Kidney (tissue), 22 donors: Measurements from ENCODE around the gene CAT. TPM values are rescaled to one million over a fixed set of nuclear protein-coding genes. Genes with fewer than 3 reads are reported as not detected.

Source experiments
- DNase-seq, 5 donors: peaks; one replicate each; pipeline ENCODE4 v3.0.0-alpha.2; 2013 to 2020
- FAIRE-seq: peaks from 2 replicates; lab custom pipeline; 2012; peaks lifted over from hg19 to GRCh38; lab: Jason Lieb, UNC
- H3K27ac ChIP-seq, 2 donors: one replicate each; pipeline ENCODE4 v1.7.0; 2013; ENCODE audit warnings: low read depth in 2 of 2, low read length in 2 of 2, inconsistent platforms in 1 of 2
- H3K27me3 ChIP-seq: one replicate; pipeline ENCODE4 v1.7.1; 2013; ENCODE audit warnings: low read length, inconsistent platforms; ENCODE audit not compliant: control insufficient read depth, insufficient read depth
- H3K36me3 ChIP-seq, 3 donors: one replicate each; pipeline versions ENCODE4 v1.7.0 to v1.7.1; 2013; ENCODE audit warnings: low read length in 3 of 3, control low read depth in 1 of 3, inconsistent platforms in 1 of 3; ENCODE audit not compliant: insufficient read depth in 3 of 3, control insufficient read depth in 2 of 3
- H3K4me1 ChIP-seq, 3 donors: one replicate each; pipeline versions ENCODE4 v1.7.0 to v1.7.1; 2013; ENCODE audit warnings: low read length in 3 of 3, inconsistent platforms in 1 of 3, low read depth in 1 of 3; ENCODE audit not compliant: control insufficient read depth in 2 of 3, insufficient read depth in 2 of 3
- H3K4me3 ChIP-seq, 3 donors: one replicate each; pipeline versions ENCODE4 v1.7.0 to v1.8.1; 2013; ENCODE audit warnings: low read length in 3 of 3, control low read depth in 1 of 3, inconsistent platforms in 1 of 3
- H3K9ac ChIP-seq, 3 donors: one replicate each; pipeline versions ENCODE4 v1.7.0 to v1.7.1; 2013; ENCODE audit warnings: low read length in 3 of 3, control low read depth in 1 of 3, inconsistent platforms in 1 of 3
- H3K9me3 ChIP-seq, 3 donors: one replicate each; pipeline versions ENCODE4 v1.7.0 to v1.7.1; 2013; ENCODE audit warnings: low read length in 3 of 3, control low read depth in 1 of 3, inconsistent platforms in 1 of 3; ENCODE audit not compliant: control insufficient read depth in 2 of 3, insufficient read depth in 1 of 3
- intact Hi-C: fragments of 100-400 bp; cut with DNase I; formaldehyde crosslinking; loops from one replicate; pipeline ENCODE4 v1.11.1; 2022
- long read RNA-seq, 10 donors: library from polyadenylated mRNA in 1 of 10; unstranded in 1 of 10; transcript quantifications; one replicate each; pipeline ENCODE4 v2.0.0 and lab custom pipeline, GENCODE V29; 2021 to 2026
- polyA plus RNA-seq: library from polyadenylated mRNA; stranded (reverse); fragments of 350-450 nt; fragmentation: Illumina TruSeq; extraction: RNeasy Lipid Tissue Mini Kit (QIAGEN cat#74804); gene quantifications from one replicate; pipeline ENCODE4 v1.2.3, GENCODE V29; 2014; ENCODE audit warnings: low read depth, low replicate concordance; ENCODE audit not compliant: insufficient read depth
- total RNA-seq: library from RNA; stranded (reverse); fragmentation: NEBNext Ultra II Directional; extraction: Animal tissue kit (Norgen Biotek cat#: 25700); gene quantifications from one replicate; pipeline ENCODE4 v1.2.1, GENCODE V29; 2021
- TF ChIP-seq, protein P1 (sequence below): IDR thresholded peaks from 3 replicates; pipeline ENCODE4 v1.5.1; 2012; ENCODE audit warnings: mild to moderate bottlenecking, moderate library complexity, borderline replicate concordance; ENCODE audit not compliant: insufficient read depth; ENCODE audit errors: extremely low read depth
- donor health status: control.
- donor health status: control.
- donor health status: control.
- donor health status: control.
- donor health status: control.
- donor health status: DM: yes; HTN: yes; CAD: no.
- donor health status: Normal renal cell carcinoma (clear cell type).

Gene CAT
- 84.4 TPM for total RNA-seq
- polyA plus RNA-seq, result 208 TPM
- long read RNA-seq, donor 1, transcript CAT-201 (13 exons, 2,302 nt), result major isoform, 14 of 32 reads
- long read RNA-seq, donor 1, partial matches to known transcripts, result 15 of 32 reads
- long read RNA-seq, donor 1, other reads (novel, unspliced or antisense), result 0 of 32 reads
- long read RNA-seq, donor 2, transcript CAT-201 (13 exons, 2,302 nt), result major isoform, 61 of 80 reads
- long read RNA-seq, donor 2, partial matches to known transcripts, result 11 of 80 reads
- long read RNA-seq, donor 2, other reads (novel, unspliced or antisense), result 5 of 80 reads
- long read RNA-seq, donor 3, transcript CAT-201 (13 exons, 2,302 nt), result major isoform, 51 of 75 reads
- long read RNA-seq, donor 3, partial matches to known transcripts, result 20 of 75 reads
- long read RNA-seq, donor 3, other reads (novel, unspliced or antisense), result 0 of 75 reads
- long read RNA-seq, donor 4, transcript CAT-201 (13 exons, 2,302 nt), result major isoform, 45 of 73 reads
- long read RNA-seq, donor 4, partial matches to known transcripts, result 21 of 73 reads
- long read RNA-seq, donor 4, other reads (novel, unspliced or antisense), result 5 of 73 reads
- long read RNA-seq, donor 5, partial matches to known transcripts, result 0 of 4 reads
- long read RNA-seq, donor 5, other reads (novel, unspliced or antisense), result 0 of 4 reads
- long read RNA-seq, donor 6, transcript CAT-201 (13 exons, 2,302 nt), result major isoform, 50 of 107 reads
- long read RNA-seq, donor 6, partial matches to known transcripts, result 53 of 107 reads
- long read RNA-seq, donor 6, other reads (novel, unspliced or antisense), result 0 of 107 reads
- long read RNA-seq, donor 7, transcript CAT-201 (13 exons, 2,302 nt), result major isoform, 62 of 76 reads
- long read RNA-seq, donor 7, partial matches to known transcripts, result 11 of 76 reads
- long read RNA-seq, donor 7, other reads (novel, unspliced or antisense), result 3 of 76 reads
- long read RNA-seq, donor 8, transcript CAT-201 (13 exons, 2,302 nt), result major isoform, 17 of 26 reads
- long read RNA-seq, donor 8, partial matches to known transcripts, result 8 of 26 reads
- long read RNA-seq, donor 8, other reads (novel, unspliced or antisense), result 0 of 26 reads
- long read RNA-seq, donor 9, transcript CAT-201 (13 exons, 2,302 nt), result major isoform, 13 of 15 reads
- long read RNA-seq, donor 9, partial matches to known transcripts, result 0 of 15 reads
- long read RNA-seq, donor 9, other reads (novel, unspliced or antisense), result 0 of 15 reads
- long read RNA-seq, donor 10, transcript CAT-201 (13 exons, 2,302 nt), result major isoform, 46 of 59 reads
- long read RNA-seq, donor 10, partial matches to known transcripts, result 11 of 59 reads
- long read RNA-seq, donor 10, other reads (novel, unspliced or antisense), result 0 of 59 reads

DNA sequence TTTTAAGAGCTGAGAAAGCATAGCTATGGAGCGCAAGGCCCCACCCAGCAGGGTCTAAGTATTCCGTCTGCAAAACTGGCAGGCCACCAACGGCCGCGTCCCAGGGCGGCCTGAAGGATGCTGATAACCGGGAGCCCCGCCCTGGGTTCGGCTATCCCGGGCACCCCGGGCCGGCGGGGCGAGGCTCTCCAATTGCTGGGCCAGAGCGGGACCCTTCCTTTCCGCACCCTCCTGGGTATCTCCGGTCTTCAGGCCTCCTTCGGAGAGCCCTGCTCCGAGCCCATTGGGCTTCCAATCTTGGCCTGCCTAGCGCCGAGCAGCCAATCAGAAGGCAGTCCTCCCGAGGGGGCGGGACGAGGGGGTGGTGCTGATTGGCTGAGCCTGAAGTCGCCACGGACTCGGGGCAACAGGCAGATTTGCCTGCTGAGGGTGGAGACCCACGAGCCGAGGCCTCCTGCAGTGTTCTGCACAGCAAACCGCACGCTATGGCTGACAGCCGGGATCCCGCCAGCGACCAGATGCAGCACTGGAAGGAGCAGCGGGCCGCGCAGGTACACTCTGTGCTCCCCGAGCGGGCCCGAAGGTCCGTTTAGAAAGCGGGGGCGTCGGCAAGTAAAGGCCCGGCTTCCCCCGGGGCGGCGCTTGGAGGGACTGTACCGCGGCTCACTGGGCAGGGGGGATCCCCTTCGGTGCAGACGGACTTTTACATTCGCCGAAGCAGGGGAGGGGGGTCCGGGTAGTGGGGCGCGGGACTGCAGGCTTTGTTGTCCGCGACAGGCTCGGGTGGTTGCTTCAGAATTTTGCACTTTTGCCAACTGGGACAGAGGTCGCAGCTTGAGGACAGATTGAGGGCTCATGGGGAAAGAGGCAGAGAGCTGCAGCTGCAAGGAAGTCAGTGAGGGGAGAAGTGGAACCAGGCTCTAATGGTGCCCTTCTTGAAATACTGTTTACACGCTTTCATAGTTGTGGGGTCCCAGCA, at the start of gene CAT:
Gene CAT, plus strand, starts transcription at position 406 of the 979 bp plus-strand sequence. Its CDS starts 80 bp downstream, at position 486.
- intact Hi-C loops, result no loop called here
- Histone ChIP-seq H3K4me1 (peaks cover 0 to 11% (median 3%) of the 10 kb centered on the region in 3 donors), H3K27me3 (no peaks in the 10 kb centered on the region)

DNA sequence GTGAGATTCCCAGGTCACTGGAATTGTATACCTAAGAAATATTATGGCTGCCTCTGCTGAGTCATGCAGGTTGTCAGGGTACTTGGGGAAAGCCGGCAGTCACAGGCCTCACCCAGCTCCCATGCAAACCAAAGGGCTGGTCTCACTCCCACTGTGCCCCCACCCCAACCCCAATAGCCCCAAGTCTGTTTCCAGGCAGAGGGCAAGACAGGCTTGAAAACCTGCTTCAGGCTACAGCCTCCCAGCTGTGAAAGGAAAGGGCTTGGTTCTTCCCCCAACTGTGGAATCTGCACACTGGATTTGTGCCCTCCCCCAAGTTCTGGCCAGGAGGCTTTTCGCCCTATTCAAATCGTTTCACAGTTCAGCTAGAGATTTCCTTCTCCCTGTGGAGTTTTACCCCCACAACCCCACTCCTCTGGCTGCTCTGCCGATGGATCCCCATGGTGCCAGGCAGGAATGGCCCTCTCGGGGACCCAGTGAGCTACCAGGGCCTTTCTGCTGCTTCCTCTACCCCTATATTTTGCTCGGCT, 43.9 kb upstream of the CAT start:
- Histone ChIP-seq H3K9me3 (no peaks in the 10 kb centered on the region), H3K4me1 (no peaks in the 10 kb centered on the region), H3K27ac (no peak overlapping the region), H3K36me3 (no peaks in the 10 kb centered on the region), H3K4me3 (no peak overlapping the region), H3K27me3 (no peaks in the 10 kb centered on the region), H3K9ac (no peak overlapping the region)
- TF ChIP-seq, protein P1, sequence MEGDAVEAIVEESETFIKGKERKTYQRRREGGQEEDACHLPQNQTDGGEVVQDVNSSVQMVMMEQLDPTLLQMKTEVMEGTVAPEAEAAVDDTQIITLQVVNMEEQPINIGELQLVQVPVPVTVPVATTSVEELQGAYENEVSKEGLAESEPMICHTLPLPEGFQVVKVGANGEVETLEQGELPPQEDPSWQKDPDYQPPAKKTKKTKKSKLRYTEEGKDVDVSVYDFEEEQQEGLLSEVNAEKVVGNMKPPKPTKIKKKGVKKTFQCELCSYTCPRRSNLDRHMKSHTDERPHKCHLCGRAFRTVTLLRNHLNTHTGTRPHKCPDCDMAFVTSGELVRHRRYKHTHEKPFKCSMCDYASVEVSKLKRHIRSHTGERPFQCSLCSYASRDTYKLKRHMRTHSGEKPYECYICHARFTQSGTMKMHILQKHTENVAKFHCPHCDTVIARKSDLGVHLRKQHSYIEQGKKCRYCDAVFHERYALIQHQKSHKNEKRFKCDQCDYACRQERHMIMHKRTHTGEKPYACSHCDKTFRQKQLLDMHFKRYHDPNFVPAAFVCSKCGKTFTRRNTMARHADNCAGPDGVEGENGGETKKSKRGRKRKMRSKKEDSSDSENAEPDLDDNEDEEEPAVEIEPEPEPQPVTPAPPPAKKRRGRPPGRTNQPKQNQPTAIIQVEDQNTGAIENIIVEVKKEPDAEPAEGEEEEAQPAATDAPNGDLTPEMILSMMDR, result no peak
- intact Hi-C loops, result no loop called here
- FAIRE-seq (no peak), DNase-seq (no peak)

More for the DNA sequence above, at the start of gene CAT:
- H3K4me3 ChIP-seq, result peak within 1 kb of the TSS; percentile 74 to 97 (median 85)
- peak; percentile 79 for FAIRE-seq
- peaks cover 0 to 3% (median 2%) of the 10 kb centered on the region in 3 donors for H3K36me3 ChIP-seq
- DNase-seq, result peak; percentile 98 to 99 (median 98)
- peak within 1 kb of the TSS; percentile 98 to 99 for H3K27ac ChIP-seq
- TF ChIP-seq, protein P1, result no peak
- peak within 1 kb of the TSS; percentile 72 to 92 (median 86) for H3K9ac ChIP-seq
- H3K9me3 ChIP-seq, result peaks cover 0 to 3% (median 2%) of the 10 kb centered on the region in 3 donors
